Osteocyte (in vitro differentiated cells): ENCODE measurements around the gene SLC6A19. TPM values are rescaled to one million over a fixed set of nuclear protein-coding genes. Genes with fewer than 3 reads are reported as not detected.
"Not testable (repeated sequence)": the region's sequence is repeated elsewhere in the genome, so short reads cannot be mapped to it uniquely, and the experiment has no call there.

Experiments used
- DNase-seq: peaks from one replicate; pipeline ENCODE4 v3.0.0; 2021; ENCODE audit warnings: mixed read lengths; ENCODE audit not compliant: unreplicated experiment; ENCODE audit errors: extremely low spot score
- H3K27ac Mint-ChIP-seq: one replicate; pipeline ENCODE4 v1.8.0; 2021; ENCODE audit warnings: mild to moderate bottlenecking, mixed read lengths; ENCODE audit not compliant: unreplicated experiment
- H3K27me3 Mint-ChIP-seq: one replicate; pipeline ENCODE4 v1.8.0; 2021; ENCODE audit warnings: mixed read lengths; ENCODE audit not compliant: unreplicated experiment
- H3K36me3 Mint-ChIP-seq: one replicate; pipeline ENCODE4 v1.8.0; 2021; ENCODE audit warnings: mixed read lengths; ENCODE audit not compliant: unreplicated experiment
- H3K4me1 Mint-ChIP-seq: one replicate; pipeline ENCODE4 v1.8.0; 2021; ENCODE audit warnings: mixed read lengths; ENCODE audit not compliant: unreplicated experiment
- H3K4me3 Mint-ChIP-seq: one replicate; pipeline ENCODE4 v1.8.0; 2021; ENCODE audit warnings: mild to moderate bottlenecking, moderate library complexity, mixed read lengths; ENCODE audit not compliant: unreplicated experiment
- H3K9me3 Mint-ChIP-seq: one replicate; pipeline ENCODE4 v1.8.0; 2021; ENCODE audit warnings: mixed read lengths; ENCODE audit not compliant: unreplicated experiment
- total RNA-seq: library from RNA; stranded (reverse); gene quantifications from 2 replicates; pipeline ENCODE4 v1.2.1, GENCODE V29; 2021
- TF ChIP-seq, protein P1 (sequence below): fragments of 200-600 bp; sonication (generic); IDR thresholded peaks from 2 replicates; pipeline ENCODE4 v1.5.0; 2021; ENCODE audit warnings: antibody characterized with exemption, mild to moderate bottlenecking, moderate library complexity

SLC6A19 gene
- total RNA-seq, 1 donor from 2014 or later: not detected

DNA sequence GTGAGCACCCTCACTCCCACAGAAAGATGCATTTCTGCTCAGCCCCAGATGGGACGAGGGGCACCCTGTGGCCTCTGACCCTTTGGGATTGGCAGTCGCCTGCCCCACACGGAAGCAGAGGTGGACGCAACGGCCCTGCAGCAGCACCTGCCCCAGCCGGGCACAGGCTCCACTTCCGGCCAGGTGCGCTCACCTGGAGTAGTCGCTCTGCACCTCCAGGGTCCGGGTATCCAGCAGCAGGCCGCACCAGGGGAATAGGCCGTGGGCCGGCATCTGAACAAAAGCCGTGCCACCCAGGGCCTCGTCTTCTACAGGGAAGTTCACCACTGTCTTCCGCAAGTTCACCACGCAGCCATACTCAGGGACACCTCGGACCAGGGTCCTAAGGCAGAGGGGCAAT, 62.8 kb downstream of the SLC6A19 start:
- Mint-ChIP-seq H3K36me3 (no peaks in the 10 kb centered on the region), H3K9me3 (no peaks in the 10 kb centered on the region), H3K4me1 (no peaks in the 10 kb centered on the region), H3K27ac (no peak overlapping the region), H3K27me3 (no peaks in the 10 kb centered on the region), H3K4me3 (no peak overlapping the region)
- TF ChIP-seq, protein P1, sequence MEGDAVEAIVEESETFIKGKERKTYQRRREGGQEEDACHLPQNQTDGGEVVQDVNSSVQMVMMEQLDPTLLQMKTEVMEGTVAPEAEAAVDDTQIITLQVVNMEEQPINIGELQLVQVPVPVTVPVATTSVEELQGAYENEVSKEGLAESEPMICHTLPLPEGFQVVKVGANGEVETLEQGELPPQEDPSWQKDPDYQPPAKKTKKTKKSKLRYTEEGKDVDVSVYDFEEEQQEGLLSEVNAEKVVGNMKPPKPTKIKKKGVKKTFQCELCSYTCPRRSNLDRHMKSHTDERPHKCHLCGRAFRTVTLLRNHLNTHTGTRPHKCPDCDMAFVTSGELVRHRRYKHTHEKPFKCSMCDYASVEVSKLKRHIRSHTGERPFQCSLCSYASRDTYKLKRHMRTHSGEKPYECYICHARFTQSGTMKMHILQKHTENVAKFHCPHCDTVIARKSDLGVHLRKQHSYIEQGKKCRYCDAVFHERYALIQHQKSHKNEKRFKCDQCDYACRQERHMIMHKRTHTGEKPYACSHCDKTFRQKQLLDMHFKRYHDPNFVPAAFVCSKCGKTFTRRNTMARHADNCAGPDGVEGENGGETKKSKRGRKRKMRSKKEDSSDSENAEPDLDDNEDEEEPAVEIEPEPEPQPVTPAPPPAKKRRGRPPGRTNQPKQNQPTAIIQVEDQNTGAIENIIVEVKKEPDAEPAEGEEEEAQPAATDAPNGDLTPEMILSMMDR: no peak
- no peak for DNase-seq

DNA sequence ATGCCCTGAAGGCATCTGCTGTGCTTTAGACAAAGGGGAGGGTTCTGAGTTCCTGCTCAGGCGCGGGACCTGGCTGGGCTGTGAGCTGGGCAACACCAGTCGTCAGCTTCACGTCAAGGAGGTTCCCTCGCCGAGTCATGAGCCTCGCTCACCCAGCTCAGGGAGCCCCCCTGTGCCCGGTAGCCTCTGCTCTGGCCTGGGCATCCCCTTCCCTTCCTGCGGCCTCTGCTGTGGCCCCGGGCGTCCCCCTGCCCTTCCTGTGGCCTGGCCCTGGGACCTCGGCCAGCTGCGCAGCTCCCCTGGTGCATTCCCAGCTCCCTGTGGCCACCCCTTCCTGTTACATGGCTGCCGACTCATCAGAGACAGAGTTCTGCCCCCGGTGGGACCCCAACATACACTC, 63.6 kb downstream of the SLC6A19 start:
- Mint-ChIP-seq H3K4me1 (no peaks in the 10 kb centered on the region), H3K4me3 (no peak overlapping the region), H3K36me3 (no peaks in the 10 kb centered on the region), H3K27me3 (no peaks in the 10 kb centered on the region), H3K9me3 (no peaks in the 10 kb centered on the region), H3K27ac (no peak overlapping the region)
- DNase-seq: no peak
- TF ChIP-seq, protein P1: no peak

DNA sequence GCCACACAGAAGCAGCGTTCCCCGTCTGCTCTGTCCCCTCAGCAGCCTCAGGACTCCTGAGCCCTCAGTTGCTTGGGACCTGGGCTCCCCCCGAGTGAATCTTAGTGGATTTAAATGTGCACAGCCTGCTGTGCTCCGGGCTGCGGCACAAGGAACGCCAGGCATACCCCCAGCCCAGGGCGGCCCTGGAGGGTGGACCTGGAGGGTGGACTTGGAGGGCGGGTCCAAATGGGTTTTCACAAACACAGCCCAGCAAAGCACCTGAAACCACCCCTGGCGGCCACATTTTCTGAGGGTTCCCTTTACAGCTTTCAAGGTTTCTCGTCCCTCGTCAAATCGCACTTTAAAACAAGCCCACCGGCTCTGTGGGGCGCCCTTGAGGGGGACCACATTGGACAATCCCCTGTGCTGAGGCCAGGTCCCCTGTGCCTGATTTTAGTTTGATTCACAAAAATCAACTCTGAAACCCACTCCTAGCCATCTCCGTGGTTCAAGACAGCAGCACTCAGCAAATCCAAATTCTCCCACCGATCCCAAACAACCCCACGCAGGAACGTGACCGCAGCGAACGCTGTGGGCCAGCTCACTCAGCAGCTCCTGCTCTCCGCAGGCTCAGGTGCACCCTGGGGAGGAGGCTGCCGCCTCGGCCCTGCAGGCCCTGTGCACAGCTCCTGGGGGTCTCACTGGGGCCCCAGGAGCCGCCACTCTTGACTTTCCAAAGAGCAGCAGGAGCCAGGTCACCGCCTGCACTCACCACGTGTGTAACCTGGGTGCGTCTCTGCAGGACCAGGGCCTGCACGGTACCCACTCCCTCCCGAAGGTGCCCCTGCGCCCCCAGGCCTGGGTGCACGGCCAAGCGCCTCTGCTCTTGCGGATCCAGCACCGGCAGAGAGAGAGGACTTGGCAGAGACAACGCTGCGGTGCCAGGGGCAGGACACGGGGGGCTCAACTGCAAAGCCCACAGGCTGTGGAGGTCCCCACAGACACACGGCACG, 64.4 kb downstream of the SLC6A19 start:
- TF ChIP-seq, protein P1: no peak
- Mint-ChIP-seq H3K4me1 (no peaks in the 10 kb centered on the region), H3K27ac (no peak overlapping the region), H3K27me3 (no peaks in the 10 kb centered on the region), H3K36me3 (no peaks in the 10 kb centered on the region), H3K9me3 (no peaks in the 10 kb centered on the region), H3K4me3 (no peak overlapping the region)
- DNase-seq: no peak

DNA sequence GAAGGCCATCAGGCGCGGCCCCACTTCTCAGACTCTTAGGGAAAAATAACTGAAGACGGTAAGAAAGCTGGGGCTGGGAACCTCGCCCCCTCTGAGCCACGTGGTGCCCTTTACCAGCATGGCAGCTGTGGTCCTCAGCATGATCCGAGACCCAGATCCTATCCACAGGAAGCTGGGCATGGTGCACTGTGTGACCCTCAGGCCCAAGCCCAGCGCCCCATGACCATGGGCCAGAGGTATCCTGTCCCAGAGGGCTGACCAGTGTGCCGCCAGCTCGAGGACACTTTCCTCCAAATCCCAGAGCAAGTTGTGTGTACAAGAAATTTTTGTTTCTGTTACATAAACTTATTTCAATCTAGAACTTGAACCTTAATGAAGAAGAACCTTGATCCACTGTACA, 65.4 kb downstream of the SLC6A19 start:
- H3K9me3 Mint-ChIP-seq: no peaks in the 10 kb centered on the region
- no peaks in the 10 kb centered on the region for H3K27me3 Mint-ChIP-seq
- no peak overlapping the region for H3K27ac Mint-ChIP-seq
- no peak for DNase-seq
- no peaks in the 10 kb centered on the region for H3K36me3 Mint-ChIP-seq
- H3K4me3 Mint-ChIP-seq: no peak overlapping the region
- TF ChIP-seq, protein P1: no peak
- no peaks in the 10 kb centered on the region for H3K4me1 Mint-ChIP-seq

DNA sequence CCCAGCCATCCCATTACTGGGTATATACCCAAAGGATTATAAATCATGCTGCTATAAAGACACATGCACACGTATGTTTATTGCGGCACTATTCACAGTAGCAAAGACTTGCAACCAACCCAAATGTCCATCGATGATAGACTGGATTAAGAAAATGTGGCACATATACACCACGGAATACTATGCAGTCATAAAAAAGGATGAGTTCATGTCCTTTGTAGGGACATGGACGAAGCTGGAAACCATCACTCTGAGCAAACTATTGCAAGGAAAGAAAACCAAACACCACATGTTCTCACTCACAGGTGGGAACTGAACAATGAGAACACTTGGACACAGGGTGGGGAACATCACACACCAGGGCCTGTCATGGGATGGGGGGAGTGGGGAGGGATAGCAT, 66.1 kb downstream of the SLC6A19 start:
- not testable (repeated sequence) for H3K27ac Mint-ChIP-seq, H3K27me3 Mint-ChIP-seq, H3K36me3 Mint-ChIP-seq, H3K4me3 Mint-ChIP-seq, H3K9me3 Mint-ChIP-seq, H3K4me1 Mint-ChIP-seq, DNase-seq
